ENCODE measurements around the gene AGPAT4.

AGPAT4 gene

DNA sequence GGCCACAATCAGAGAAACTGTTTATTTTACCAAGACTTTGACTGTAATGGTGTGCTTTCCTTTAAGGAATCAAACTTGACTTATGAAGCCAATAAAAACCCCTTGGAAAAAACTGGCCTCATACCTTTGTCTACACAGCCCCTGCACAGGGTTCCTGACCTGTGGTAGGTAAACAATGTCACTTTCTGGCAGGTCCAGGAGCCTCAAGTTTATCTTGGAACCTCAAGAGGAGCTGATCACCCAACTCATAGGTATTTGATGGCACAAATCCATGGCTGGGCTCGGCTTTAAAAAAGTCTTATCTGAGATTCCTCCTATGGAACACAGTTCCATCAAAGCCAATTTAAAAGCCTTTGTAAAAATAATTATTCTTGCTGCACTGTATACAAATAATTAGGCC, 61.0 kb downstream of the AGPAT4 start:
- H3K27ac ChIP-seq (ENCODE audit: low read length), result no peak overlapping the region
- H3K4me3 ChIP-seq (ENCODE audit: low read depth in 1 of 2, low read length in 2 of 2), result no peak overlapping the region
- H3K4me1 ChIP-seq (ENCODE audit: control insufficient read depth in 1 of 2, insufficient read depth in 2 of 2, low read length in 2 of 2), result no peaks in the 10 kb centered on the region
- no peaks in the 10 kb centered on the region for H3K36me3 ChIP-seq (ENCODE audit: control insufficient read depth in 1 of 2, insufficient read depth in 2 of 2, low read length in 2 of 2)
- H3K9me3 ChIP-seq (ENCODE audit: control insufficient read depth in 1 of 2, low read length in 2 of 2), result no peaks in the 10 kb centered on the region
- H3K27me3 ChIP-seq (ENCODE audit: low read depth, low read length), result no peaks in the 10 kb centered on the region

DNA sequence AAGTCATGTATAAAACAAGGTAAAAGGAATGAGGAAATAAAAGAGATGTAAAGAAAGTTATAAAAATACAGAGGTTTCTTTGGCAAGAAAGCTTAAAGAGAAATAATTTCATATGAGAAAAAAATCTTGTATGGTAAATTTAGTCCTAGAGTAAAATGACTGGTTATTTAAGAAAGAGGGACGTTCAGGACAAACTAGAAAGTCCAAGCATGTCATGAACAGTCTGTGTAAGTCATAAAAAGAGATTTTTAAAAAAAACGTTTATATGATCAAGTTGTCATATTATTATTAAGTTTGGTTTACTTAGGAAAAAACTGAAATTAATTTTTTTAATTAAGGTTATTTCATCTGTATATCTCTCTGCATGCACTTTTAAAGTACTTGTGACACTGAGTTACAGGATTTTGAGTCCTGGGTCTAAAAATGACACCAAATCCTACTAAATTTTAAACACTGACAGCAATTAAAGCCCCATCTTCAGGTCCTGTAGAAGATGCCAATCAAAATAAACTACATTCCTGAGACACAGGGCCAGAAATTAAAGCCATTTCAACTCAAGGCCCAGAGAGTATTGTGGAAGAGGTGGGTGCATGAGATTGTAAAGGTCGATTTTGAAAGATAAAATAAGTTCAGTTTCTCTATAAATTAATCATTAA, 62.4 kb downstream of the AGPAT4 start:
- Histone ChIP-seq H3K9me3 (ENCODE audit: control insufficient read depth in 1 of 2, low read length in 2 of 2) (no peaks in the 10 kb centered on the region), H3K27me3 (ENCODE audit: low read depth, low read length) (no peaks in the 10 kb centered on the region), H3K36me3 (ENCODE audit: control insufficient read depth in 1 of 2, insufficient read depth in 2 of 2, low read length in 2 of 2) (no peaks in the 10 kb centered on the region), H3K4me3 (ENCODE audit: low read depth in 1 of 2, low read length in 2 of 2) (no peak overlapping the region), H3K4me1 (ENCODE audit: control insufficient read depth in 1 of 2, insufficient read depth in 2 of 2, low read length in 2 of 2) (no peaks in the 10 kb centered on the region), H3K27ac (ENCODE audit: low read length) (no peak overlapping the region)

DNA sequence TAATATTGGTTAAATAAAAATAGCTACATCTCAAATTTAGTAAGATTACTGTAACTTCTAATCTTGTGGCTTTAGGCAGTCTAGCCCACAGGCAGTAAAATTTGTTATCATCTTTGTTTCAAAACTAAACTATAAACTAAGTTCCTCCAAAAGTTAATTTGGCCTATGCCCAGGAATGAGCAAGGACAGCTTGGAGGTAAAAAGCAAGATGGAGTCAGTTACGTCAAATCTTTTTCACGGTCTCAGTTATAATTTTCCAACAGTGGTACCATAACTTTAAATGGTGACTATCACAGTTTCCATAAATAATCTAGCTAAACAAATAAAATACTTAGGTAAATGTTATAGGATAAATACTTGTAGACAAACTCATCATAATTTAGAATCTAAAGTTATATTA, 63.0 kb downstream of the AGPAT4 start:
- no peaks in the 10 kb centered on the region for H3K9me3 ChIP-seq (ENCODE audit: control insufficient read depth in 1 of 2, low read length in 2 of 2)
- no peak overlapping the region for H3K27ac ChIP-seq (ENCODE audit: low read length)
- no peaks in the 10 kb centered on the region for H3K27me3 ChIP-seq (ENCODE audit: low read depth, low read length)
- H3K4me1 ChIP-seq (ENCODE audit: control insufficient read depth in 1 of 2, insufficient read depth in 2 of 2, low read length in 2 of 2), result no peaks in the 10 kb centered on the region
- no peaks in the 10 kb centered on the region for H3K36me3 ChIP-seq (ENCODE audit: control insufficient read depth in 1 of 2, insufficient read depth in 2 of 2, low read length in 2 of 2)
- no peak overlapping the region for H3K4me3 ChIP-seq (ENCODE audit: low read depth in 1 of 2, low read length in 2 of 2)

DNA sequence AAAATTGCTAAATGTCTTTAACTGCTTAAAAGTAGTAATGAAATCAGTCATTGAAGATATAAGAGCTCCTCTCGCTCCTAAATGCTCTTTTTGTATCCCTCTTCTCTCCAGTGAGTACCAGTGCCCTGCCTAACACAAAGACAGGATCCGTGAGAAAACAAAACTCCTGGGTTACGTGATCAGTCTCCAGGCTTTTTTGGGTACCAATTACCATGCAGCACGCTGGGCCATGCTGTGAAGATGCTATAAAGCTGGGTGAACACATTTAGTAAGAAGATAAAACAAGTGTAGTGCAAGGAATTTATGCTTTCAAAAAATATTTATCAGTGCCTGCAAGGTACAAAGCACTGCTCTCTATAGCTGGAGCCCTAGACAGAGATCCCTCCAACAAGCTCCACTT, 66.7 kb downstream of the AGPAT4 start:
- Histone ChIP-seq H3K36me3 (ENCODE audit: control insufficient read depth in 1 of 2, insufficient read depth in 2 of 2, low read length in 2 of 2) (no peaks in the 10 kb centered on the region), H3K4me1 (ENCODE audit: control insufficient read depth in 1 of 2, insufficient read depth in 2 of 2, low read length in 2 of 2) (no peaks in the 10 kb centered on the region), H3K9me3 (ENCODE audit: control insufficient read depth in 1 of 2, low read length in 2 of 2) (no peaks in the 10 kb centered on the region), H3K4me3 (ENCODE audit: low read depth in 1 of 2, low read length in 2 of 2) (no peak overlapping the region), H3K27me3 (ENCODE audit: low read depth, low read length) (no peaks in the 10 kb centered on the region), H3K27ac (ENCODE audit: low read length) (no peak overlapping the region)

DNA sequence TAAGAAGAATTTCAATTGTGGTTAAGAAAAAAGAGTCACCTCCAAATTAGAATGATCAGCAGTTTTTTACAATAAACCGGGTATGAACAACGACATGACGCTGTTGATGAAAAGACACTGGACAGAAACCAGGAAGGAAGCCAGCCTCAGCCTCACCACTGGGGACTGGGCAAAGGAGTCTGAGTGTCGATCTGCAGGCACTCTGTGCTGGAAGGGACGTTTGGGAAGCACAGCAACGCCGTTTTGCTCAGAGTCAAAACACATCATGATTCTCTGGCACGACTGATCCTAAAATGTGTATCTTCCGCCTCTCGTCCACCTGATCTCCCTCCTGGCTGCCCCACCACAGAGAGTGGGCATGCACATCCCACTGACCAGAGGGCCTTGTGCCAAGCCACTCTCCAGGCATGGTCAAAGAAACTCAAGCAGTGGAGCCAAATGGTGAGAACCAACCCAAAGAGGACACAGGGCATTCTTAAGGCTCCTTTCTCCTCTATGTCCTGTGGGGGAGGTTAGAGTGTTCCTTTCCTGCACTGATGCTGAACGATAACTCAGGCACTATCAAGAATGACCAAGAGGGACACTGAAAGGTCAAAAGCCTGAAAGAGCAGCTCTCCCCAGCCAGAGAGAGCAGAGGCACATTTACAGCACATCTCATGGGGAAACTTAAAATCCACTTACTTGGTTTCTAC, 68.8 kb downstream of the AGPAT4 start:
- Histone ChIP-seq H3K27me3 (ENCODE audit: low read depth, low read length) (no peaks in the 10 kb centered on the region), H3K36me3 (ENCODE audit: control insufficient read depth in 1 of 2, insufficient read depth in 2 of 2, low read length in 2 of 2) (no peaks in the 10 kb centered on the region), H3K4me1 (ENCODE audit: control insufficient read depth in 1 of 2, insufficient read depth in 2 of 2, low read length in 2 of 2) (no peaks in the 10 kb centered on the region), H3K9me3 (ENCODE audit: control insufficient read depth in 1 of 2, low read length in 2 of 2) (no peaks in the 10 kb centered on the region), H3K4me3 (ENCODE audit: low read depth in 1 of 2, low read length in 2 of 2) (no peak overlapping the region), H3K27ac (ENCODE audit: low read length) (no peak overlapping the region)

DNA sequence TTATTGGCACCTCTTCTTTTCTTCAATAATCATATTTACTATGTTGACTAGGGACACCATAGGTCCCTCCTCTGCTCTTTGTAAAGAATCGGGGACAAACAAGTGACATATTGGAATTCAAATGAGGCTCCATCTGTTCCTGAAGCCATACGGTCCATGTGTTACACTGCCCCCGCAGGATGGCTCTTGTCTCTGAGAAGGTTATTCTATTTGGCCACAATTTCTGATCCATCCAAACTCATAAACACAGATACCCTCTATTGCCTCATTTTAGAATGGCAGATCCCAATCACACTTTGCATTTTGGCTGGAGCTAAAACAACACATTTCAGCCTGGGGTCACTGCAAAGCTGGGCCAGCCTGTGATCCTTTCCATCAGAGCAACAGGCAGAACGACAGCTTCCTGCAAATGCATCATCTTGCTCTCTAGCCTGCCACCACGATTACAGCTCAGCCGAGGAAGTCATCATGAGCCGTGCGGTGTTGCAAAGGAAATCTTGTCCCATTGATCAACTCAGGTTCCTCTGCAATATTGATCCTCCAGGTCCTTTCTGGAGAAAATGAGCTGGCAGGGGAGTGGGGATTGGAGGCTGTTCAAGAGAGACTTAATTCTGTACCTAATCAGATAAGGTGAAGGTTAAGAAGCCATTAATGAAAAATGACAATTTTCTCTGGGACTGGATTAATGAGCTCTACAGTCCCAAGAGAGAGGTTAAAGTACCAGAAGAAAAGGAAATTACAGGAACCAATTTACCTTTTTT, 73.1 kb downstream of the AGPAT4 start:
- Histone ChIP-seq H3K27me3 (ENCODE audit: low read depth, low read length) (no peaks in the 10 kb centered on the region), H3K27ac (ENCODE audit: low read length) (no peak overlapping the region), H3K4me3 (ENCODE audit: low read depth in 1 of 2, low read length in 2 of 2) (no peak overlapping the region), H3K9me3 (ENCODE audit: control insufficient read depth in 1 of 2, low read length in 2 of 2) (no peaks in the 10 kb centered on the region), H3K36me3 (ENCODE audit: control insufficient read depth in 1 of 2, insufficient read depth in 2 of 2, low read length in 2 of 2) (no peaks in the 10 kb centered on the region), H3K4me1 (ENCODE audit: control insufficient read depth in 1 of 2, insufficient read depth in 2 of 2, low read length in 2 of 2) (no peaks in the 10 kb centered on the region)

DNA sequence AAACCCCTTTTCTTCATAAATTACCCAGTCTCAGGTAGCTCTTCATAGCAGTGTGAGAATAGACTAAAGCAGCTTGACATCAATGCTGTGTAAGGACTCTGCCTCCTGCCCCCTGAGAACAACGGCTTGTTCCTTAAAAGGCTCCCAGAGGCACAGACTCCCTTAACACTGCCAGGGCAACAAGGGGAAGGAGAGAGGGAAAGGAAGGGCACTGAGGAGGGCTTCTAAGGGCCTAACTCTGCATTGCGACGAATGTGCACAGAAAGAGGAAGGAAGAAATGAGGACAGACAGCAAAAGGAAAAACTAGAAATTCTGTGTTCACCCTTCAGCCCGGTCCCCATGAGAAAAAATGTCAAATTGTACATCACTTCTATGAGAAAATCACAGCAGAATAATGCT, 74.0 kb downstream of the AGPAT4 start:
- H3K9me3 ChIP-seq (ENCODE audit: control insufficient read depth in 1 of 2, low read length in 2 of 2), result no peaks in the 10 kb centered on the region
- H3K4me1 ChIP-seq (ENCODE audit: control insufficient read depth in 1 of 2, insufficient read depth in 2 of 2, low read length in 2 of 2), result no peaks in the 10 kb centered on the region
- no peaks in the 10 kb centered on the region for H3K36me3 ChIP-seq (ENCODE audit: control insufficient read depth in 1 of 2, insufficient read depth in 2 of 2, low read length in 2 of 2)
- H3K4me3 ChIP-seq (ENCODE audit: low read depth in 1 of 2, low read length in 2 of 2), result no peak overlapping the region
- no peaks in the 10 kb centered on the region for H3K27me3 ChIP-seq (ENCODE audit: low read depth, low read length)
- no peak overlapping the region for H3K27ac ChIP-seq (ENCODE audit: low read length)

DNA sequence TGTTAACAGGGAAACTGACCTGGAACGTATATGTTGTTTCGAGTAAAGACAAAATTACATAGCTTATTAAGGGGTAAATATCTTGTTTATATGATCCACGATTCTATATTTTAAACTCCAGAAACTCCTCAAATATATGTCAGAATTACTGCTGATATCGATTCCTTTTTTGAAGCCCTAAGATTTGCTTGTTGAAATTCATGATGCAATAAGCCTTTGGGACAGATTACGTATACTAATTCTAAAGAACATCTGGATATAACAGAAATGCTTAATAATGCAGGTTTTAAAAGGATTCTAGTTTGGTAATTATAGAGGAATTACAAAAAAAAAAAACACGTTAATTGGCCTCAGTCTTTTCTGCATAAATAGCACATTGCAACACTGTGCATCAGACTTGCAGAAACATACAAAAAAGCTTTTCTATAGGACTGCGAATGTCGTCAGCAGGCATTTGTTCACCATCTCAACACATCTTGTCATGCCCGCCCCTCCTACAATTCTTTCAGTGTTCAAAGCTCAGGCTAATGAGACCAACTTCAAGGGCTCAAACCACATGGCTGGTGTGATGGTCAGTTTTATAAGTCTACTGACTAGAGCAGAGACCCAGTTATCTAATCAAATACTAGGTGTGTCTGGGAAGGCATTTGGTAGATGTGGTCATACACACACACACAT, 74.9 kb downstream of the AGPAT4 start:
- H3K9me3 ChIP-seq (ENCODE audit: control insufficient read depth in 1 of 2, low read length in 2 of 2), result no peaks in the 10 kb centered on the region
- no peaks in the 10 kb centered on the region for H3K27me3 ChIP-seq (ENCODE audit: low read depth, low read length)
- no peak overlapping the region for H3K4me3 ChIP-seq (ENCODE audit: low read depth in 1 of 2, low read length in 2 of 2)
- no peaks in the 10 kb centered on the region for H3K4me1 ChIP-seq (ENCODE audit: control insufficient read depth in 1 of 2, insufficient read depth in 2 of 2, low read length in 2 of 2)
- H3K27ac ChIP-seq (ENCODE audit: low read length), result no peak overlapping the region
- no peaks in the 10 kb centered on the region for H3K36me3 ChIP-seq (ENCODE audit: control insufficient read depth in 1 of 2, insufficient read depth in 2 of 2, low read length in 2 of 2)

DNA sequence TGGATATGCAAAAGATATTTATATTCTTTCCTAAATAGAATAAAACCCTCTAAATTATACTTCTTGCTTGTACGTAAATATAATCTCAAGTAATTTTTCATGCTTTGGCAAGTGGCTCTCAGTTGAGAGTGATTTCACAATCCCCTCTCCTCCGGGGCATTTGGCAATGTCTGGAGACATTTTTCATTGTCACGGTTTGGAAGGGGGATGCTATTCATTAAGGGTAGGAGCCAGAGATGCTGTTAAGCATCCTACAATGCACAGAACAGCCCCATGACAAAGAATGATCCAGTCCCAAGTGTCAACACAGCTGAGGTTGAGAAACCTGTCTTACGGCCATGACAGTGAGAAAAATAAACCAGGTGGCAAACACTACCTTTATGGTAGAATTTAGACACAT, 75.7 kb downstream of the AGPAT4 start:
- H3K27ac ChIP-seq (ENCODE audit: low read length), result no peak overlapping the region
- no peaks in the 10 kb centered on the region for H3K36me3 ChIP-seq (ENCODE audit: control insufficient read depth in 1 of 2, insufficient read depth in 2 of 2, low read length in 2 of 2)
- no peaks in the 10 kb centered on the region for H3K27me3 ChIP-seq (ENCODE audit: low read depth, low read length)
- H3K4me1 ChIP-seq (ENCODE audit: control insufficient read depth in 1 of 2, insufficient read depth in 2 of 2, low read length in 2 of 2), result no peaks in the 10 kb centered on the region
- no peaks in the 10 kb centered on the region for H3K9me3 ChIP-seq (ENCODE audit: control insufficient read depth in 1 of 2, low read length in 2 of 2)
- H3K4me3 ChIP-seq (ENCODE audit: low read depth in 1 of 2, low read length in 2 of 2), result no peak overlapping the region

DNA sequence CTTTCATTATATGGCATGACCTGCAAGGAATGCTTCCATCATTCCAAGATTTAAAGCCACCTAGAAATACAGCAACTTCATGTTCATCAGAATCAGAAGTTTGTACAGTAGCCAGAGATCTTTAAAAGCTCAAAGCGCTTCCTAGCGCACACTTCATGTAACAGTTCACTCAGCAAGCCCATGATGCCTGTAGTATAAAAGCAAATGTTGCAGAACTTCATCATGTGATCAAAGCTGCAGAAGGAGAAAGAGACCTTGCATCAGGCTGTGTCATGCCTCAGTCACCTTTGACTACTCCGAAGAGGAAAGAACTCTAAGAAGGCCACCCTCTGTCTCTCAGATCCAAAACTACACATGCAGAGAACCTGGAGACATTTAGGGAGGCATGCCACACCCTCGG, 78.5 kb downstream of the AGPAT4 start:
- Histone ChIP-seq H3K36me3 (ENCODE audit: control insufficient read depth in 1 of 2, insufficient read depth in 2 of 2, low read length in 2 of 2) (no peaks in the 10 kb centered on the region), H3K9me3 (ENCODE audit: control insufficient read depth in 1 of 2, low read length in 2 of 2) (no peaks in the 10 kb centered on the region), H3K27ac (ENCODE audit: low read length) (no peak overlapping the region), H3K27me3 (ENCODE audit: low read depth, low read length) (no peaks in the 10 kb centered on the region), H3K4me3 (ENCODE audit: low read depth in 1 of 2, low read length in 2 of 2) (no peak overlapping the region), H3K4me1 (ENCODE audit: control insufficient read depth in 1 of 2, insufficient read depth in 2 of 2, low read length in 2 of 2) (no peaks in the 10 kb centered on the region)

DNA sequence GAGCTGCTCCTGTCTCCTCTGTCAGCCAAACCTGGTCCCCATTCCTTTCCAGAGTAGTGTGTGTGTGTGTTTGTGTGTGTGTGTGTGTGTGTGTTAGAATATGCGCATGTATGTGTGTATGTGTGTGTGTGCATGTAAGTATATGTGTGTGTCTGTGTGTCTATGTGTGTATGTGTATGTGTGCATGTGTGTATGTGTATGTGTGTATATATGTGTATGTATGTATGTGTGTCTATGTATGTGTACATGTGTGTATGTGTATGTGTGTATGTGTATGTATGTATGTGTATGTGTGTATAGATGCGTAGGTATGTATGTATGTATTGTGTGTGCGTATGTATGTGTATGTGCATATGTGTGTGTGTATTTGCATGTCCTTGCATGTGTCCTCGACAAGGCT, 79.5 kb downstream of the AGPAT4 start:
- no peak overlapping the region for H3K27ac ChIP-seq (ENCODE audit: low read length)
- no peaks in the 10 kb centered on the region for H3K27me3 ChIP-seq (ENCODE audit: low read depth, low read length)
- H3K9me3 ChIP-seq (ENCODE audit: control insufficient read depth in 1 of 2, low read length in 2 of 2), result no peaks in the 10 kb centered on the region
- no peaks in the 10 kb centered on the region for H3K4me1 ChIP-seq (ENCODE audit: control insufficient read depth in 1 of 2, insufficient read depth in 2 of 2, low read length in 2 of 2)
- H3K4me3 ChIP-seq (ENCODE audit: low read depth in 1 of 2, low read length in 2 of 2), result no peak overlapping the region
- no peaks in the 10 kb centered on the region for H3K36me3 ChIP-seq (ENCODE audit: control insufficient read depth in 1 of 2, insufficient read depth in 2 of 2, low read length in 2 of 2)

Data from muscle layer of duodenum (tissue), 2 donors.